ENCODE measurements around the gene CTTN.
A peak's percentile ranks its signal among the peaks of the same experiment; 100 is the strongest.
"Not testable (repeated sequence)": the region's sequence is repeated elsewhere in the genome, so short reads cannot be mapped to it uniquely, and the experiment has no call there.

CTTN gene

GRCh38 chr11:70454197-70454767 is 56.0 kb downstream of the CTTN start:
- no peak for DNase-seq (ENCODE audit: low read depth in 2 of 2)

DNA sequence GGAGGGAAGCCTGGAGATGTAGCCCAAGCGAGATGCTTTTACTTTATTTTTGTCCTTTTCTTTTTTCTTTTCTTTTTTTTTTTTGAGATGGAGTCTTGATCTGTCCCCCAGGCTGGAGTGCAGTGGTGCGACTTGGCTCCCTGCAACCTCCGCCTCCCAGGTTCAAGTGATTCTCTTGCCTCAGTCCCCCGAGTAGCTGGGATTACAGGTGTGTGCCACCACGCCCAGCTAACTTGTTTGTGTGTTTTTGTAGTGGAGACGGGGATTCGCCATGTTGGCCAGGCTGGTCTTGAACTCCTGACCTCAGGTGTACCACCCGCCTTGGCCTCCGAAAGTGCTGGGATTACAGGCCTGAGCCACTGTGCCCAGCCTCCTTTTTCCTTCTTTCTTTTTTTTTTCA is 56.5 kb downstream of the CTTN start:
- not testable (repeated sequence) for DNase-seq (ENCODE audit: low read depth in 2 of 2)

DNA sequence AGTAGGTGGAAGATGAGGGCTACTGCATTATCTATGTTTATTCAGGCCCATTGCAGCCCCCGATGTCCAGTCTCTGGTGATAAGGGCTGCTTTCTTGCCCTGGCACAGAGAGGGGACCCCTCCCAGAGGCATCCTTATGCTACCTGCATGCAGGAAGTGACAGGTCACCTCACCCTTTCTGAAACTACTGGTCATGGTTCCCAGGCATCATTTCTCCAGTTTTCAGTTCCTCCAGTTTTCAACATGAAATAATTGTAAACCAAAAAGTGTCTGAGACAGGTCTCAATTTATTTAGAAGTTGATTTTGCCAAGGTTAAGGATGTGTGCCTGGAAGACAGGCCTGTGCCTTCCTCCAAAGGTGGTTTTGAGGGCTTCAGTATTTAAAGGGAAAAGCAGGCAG is 57.0 kb downstream of the CTTN start:
- DNase-seq (ENCODE audit: low read depth in 2 of 2), result no peak

- DNase-seq (ENCODE audit: low read depth in 2 of 2), result no peak
Measured at GRCh38 chr11:70456921-70457532, 58.7 kb downstream of the CTTN start.

DNA sequence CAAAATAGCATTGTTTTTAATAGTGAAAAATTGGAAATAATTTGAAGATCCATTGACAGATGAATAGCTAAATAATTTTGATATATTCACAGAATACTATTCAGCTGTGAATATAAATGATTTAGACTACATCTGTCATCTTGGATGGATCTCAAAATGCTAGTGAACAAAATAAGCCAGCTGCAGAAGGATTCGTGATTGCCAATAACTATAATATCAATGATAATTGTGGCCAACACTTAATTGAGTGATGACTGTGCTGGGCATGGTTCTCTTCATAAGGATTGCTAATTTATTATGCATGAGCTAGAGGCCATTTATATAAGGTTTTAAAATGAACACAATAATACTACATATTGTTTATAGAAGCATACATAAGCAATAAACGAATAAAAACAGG is 60.4 kb downstream of the CTTN start:
- no peak for DNase-seq (ENCODE audit: low read depth in 2 of 2)

- no peak for DNase-seq (ENCODE audit: low read depth in 2 of 2)
Measured at GRCh38 chr11:70460111-70460510, 61.8 kb downstream of the CTTN start.

DNA sequence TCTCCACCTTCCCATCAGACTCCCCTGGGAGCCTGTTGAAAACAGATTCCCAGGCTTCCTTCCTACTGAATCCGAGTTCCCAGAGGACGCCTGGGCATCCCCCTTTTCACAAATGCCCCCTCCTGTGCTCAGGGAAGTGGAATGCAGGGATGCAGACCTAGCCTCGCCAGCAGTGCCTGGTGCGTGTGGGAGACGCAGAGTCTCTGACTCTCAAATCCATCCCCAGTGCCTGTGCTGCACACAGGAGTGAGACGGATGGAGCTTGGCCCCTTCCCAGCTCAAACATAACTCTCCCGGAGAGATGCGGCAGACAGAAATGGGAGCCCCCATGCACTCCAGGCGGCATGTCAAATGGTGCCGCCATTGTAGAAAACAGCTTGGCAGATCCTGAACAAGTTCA is 62.6 kb downstream of the CTTN start:
- no peak for DNase-seq (ENCODE audit: low read depth in 2 of 2)

DNA sequence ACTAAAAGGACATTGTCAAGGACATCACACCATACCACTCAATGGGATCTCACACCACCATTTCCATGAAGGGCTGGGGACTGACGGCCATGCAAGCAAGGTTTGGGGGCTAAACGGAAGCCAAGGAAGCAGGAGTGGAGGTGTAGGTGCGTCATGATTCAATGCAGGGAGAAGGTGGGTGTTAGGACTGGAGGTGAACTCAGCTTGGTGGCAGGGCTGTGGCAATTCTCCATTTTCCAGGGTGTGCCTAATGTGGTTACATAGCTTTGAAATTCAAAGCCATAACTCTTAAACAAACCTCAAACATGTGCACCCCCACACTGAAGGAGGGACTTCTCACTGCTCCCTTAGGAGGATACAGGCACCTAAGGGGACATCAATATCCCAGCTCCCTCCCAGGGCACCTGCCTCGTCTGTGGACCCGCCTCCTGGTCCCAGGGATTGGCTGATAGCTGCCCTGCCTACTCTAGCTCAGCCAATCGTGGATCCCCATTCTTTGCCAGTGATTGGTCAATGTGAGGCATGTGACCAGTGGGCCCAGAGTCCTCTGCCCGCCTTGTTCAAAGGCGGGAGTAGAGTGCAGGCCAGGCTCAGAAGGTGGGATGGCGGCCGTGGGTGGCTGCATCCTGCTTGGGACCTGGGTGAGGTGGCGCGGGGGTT is 64.6 kb downstream of the CTTN start:
- no peak for DNase-seq (ENCODE audit: low read depth in 2 of 2)

GRCh38 chr11:70463478-70464255 is 65.3 kb downstream of the CTTN start:
- no peak for DNase-seq (ENCODE audit: low read depth in 2 of 2)

DNA sequence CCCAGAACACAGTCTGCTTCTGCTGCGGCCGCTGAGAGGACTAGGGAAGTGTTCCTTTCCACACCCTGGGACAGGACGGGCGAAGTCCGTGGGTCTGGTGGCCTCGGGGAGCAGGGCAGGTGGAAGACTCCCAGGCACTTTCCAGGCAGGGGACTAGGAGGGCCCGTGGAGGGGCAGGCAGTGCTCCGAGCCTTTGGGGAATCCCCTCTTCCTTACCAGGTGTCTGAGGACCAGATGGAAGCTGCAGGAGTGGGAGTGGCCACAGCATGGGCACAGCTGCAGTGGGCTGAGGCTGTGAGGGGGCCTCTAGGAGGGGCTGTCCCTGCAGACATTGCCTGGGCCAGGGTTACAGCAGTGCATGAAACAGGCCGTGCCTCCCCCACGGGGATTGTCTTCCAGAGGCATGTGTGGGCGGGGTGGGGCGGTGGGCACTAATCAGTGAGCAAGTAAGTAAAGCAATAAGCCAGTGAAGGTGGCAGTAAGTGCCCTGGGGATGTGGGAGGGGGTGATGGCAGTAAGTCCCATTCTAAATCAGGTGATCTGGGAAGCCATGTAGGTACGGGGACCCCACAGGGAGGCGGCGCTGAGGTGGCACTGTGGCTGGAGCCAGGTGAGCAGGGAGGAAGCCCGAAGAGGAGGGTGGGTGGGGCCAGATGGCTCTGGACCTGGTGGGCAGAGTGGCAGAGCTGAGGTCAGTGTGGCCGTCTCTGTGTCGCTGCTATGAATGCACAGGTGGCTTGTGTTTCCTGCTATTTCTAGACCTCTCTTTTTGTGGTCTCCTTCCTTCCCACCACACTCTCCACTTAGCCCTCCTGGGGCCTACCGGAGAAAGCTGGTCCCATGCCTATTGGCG is 66.4 kb downstream of the CTTN start:
- DNase-seq (ENCODE audit: low read depth in 2 of 2), result no peak

GRCh38 chr11:70466154-70466553 is 67.8 kb downstream of the CTTN start:
- no peak for DNase-seq (ENCODE audit: low read depth in 2 of 2)

- DNase-seq (ENCODE audit: low read depth in 2 of 2), result no peak
Measured at GRCh38 chr11:70466596-70466995, 68.3 kb downstream of the CTTN start.

DNA sequence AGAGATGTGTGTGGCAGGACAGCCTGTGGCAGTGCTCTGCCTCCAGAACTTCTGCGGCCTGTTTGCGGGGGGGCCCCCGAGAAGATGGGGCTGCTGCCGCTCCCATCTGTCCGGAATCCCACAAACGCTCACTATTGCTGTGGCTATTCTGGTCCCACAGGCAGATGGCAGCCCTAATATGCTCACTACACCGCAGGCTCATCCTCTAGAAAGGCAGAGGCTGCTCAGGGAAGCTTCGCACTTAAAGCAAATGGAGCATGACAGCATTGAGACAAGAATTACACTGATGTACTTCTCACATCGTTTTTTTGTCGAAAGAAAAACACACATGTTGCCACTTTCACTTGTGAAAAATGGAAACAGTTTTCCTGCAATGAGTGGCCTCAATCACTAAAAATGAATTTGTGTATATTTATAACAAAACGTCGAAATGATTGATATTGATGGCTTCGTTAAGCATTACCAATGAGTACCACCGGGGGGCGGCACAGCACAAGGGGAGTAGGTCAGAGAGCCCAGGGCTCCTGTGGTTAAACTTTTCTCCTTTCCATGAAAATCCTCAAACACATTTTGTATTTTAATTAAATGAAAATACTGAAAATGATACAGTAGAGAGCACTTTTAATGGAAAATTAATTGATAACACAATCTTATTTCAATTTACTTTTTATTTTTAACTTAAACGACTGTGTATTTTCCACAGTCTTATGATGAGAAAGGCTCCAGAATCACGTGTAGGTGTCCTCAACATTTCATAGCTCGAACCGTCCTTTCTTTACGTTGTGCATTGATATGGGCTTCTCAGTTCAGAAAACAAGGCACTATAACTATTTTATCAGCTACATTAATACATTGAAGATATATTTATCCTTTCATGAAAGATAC is 69.1 kb downstream of the CTTN start:
- peak in 1 of 2 experiments; percentile 4 for DNase-seq (ENCODE audit: low read depth in 2 of 2)

DNA sequence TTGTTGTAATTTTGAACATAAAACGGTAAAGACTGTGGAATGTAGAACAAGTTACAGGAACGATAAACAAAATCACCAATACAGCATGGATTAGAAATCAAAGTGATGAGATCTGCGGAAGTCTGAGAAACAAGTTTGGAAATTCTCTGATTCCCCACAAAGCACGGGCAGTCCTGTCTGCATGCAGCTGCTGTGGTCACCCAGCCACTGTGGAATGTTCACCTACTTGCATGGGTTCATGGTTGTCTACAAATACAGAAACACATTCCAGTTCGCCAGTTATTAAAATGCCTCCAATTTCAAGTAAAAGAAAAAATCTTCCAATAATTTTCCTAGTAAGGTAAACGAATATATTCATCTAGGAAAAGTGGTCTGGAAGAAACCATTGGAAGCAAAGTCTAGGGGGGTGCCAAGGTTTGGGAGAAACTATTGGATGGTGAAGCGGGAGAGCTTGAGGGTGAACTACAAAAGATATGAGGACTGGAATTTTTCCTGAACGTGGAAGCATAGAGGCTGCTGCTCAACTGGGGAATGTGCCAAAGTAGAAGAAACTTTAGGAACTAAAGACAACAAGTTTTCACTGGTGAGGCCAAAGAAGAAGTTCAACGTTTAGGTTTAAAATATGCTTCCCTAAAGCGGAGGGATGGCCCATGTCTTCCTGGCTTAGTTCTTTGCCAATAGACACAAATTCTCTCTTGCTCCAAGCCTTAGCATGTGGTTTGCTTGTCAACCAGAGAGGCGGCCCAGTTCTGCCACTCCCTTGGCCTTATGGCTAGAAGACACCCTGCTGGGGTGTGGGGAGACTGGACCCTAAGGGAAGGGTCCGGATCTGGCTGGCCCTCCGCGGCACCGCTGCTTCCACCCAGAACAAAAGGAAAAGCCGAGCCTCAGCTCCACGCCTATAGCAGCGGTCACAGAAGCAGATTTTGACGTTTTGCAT is 70.2 kb downstream of the CTTN start:
- DNase-seq (ENCODE audit: low read depth in 2 of 2), result no peak

- no peak for DNase-seq (ENCODE audit: low read depth in 2 of 2)
Measured at GRCh38 chr11:70470127-70470526, 71.8 kb downstream of the CTTN start.

DNA sequence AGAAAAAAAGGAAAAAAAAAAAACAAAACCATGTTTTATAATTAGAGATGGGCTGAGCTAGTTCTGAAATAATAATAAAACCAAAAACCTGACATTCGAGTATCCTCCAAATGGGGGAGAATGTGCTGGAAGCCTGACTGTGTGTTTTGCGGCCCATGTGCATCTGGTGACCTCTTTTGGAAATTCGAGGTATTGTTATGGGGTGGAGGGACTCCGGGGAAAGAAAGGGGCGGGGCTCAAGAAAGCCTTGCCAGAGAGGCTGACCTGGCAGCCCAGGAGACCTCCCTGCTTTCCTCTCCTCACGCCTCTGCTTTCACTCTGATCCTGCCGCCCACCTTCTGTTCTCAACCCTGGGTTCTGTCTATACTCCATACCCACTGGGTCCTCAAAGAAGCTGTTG is 72.9 kb downstream of the CTTN start:
- no peak for DNase-seq (ENCODE audit: low read depth in 2 of 2)

GRCh38 chr11:70472240-70472639 is 73.9 kb downstream of the CTTN start:
- no peak for DNase-seq (ENCODE audit: low read depth in 2 of 2)

DNA sequence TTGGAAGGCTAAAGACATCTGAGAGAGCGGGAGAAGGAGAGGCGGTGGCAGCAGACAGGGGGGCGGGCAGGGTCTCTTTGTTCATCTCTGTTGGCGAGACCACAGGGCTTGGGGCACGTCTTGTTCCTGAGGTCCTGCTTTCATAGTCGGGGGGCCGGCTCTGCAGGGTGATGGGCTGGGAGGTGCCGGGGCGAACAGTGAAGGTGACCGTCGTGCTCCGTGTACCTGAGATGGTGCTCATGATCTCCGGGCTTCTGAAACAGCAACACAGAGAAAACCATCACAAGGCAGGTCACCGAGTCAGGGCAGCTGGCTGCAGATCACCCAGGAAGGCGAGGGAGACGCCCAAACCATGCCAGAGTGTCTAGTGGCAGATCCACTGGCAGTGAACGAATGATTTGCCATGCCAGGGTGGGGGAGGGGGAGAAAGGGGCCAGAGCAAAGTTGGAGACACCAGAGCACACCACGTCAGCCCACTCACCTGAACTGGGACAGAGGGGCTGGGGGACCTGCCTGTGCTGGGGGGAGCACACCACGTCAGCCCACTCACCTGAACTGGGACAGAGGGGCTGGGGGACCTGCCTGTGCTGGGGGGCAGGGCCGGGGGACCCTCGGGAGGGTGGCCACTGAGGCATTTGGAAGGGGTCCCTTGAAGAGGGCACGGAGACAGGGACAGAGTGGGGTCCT is 75.0 kb downstream of the CTTN start:
- no peak for DNase-seq (ENCODE audit: low read depth in 2 of 2)
